HUES64 (cell line): Measurements from ENCODE around the gene DNAL1.

Experiments
- H3K27ac ChIP-seq: 2 replicates; pipeline ENCODE4 v1.7.0; 2013; ENCODE audit warnings: low read depth, low read length, inconsistent platforms
- H3K27me3 ChIP-seq: 2 replicates; pipeline ENCODE4 v1.6.1; 2013; ENCODE audit warnings: mild to moderate bottlenecking, low read length; ENCODE audit not compliant: insufficient read depth
- H3K36me3 ChIP-seq: 2 replicates; pipeline ENCODE4 v1.6.1; 2013; ENCODE audit warnings: mild to moderate bottlenecking, low read length; ENCODE audit not compliant: insufficient read depth
- H3K4me1 ChIP-seq: 2 replicates; pipeline ENCODE4 v1.6.1; 2013; ENCODE audit warnings: mild to moderate bottlenecking, low read length, moderate library complexity; ENCODE audit not compliant: insufficient read depth
- H3K4me3 ChIP-seq: 2 replicates; pipeline ENCODE4 v1.5.1; 2013; ENCODE audit warnings: mild to moderate bottlenecking, low read length, moderate library complexity
- H3K9ac ChIP-seq: 2 replicates; pipeline ENCODE4 v1.6.1; 2013; ENCODE audit warnings: mild to moderate bottlenecking, low read depth, low read length
- H3K9me3 ChIP-seq: 2 replicates; pipeline ENCODE4 v1.6.1; 2013; ENCODE audit warnings: low read depth, low read length; ENCODE audit not compliant: insufficient read depth
- WGBS: fragments of 150-250, 120-280 bp; methylation state at CpG from one replicate; pipeline ENCODE4 v1.1.7; 2013; ENCODE audit warnings: missing lambda C conversion rate; 5-methylcytosine and 5-hydroxymethylcytosine counted together

Gene DNAL1

DNA sequence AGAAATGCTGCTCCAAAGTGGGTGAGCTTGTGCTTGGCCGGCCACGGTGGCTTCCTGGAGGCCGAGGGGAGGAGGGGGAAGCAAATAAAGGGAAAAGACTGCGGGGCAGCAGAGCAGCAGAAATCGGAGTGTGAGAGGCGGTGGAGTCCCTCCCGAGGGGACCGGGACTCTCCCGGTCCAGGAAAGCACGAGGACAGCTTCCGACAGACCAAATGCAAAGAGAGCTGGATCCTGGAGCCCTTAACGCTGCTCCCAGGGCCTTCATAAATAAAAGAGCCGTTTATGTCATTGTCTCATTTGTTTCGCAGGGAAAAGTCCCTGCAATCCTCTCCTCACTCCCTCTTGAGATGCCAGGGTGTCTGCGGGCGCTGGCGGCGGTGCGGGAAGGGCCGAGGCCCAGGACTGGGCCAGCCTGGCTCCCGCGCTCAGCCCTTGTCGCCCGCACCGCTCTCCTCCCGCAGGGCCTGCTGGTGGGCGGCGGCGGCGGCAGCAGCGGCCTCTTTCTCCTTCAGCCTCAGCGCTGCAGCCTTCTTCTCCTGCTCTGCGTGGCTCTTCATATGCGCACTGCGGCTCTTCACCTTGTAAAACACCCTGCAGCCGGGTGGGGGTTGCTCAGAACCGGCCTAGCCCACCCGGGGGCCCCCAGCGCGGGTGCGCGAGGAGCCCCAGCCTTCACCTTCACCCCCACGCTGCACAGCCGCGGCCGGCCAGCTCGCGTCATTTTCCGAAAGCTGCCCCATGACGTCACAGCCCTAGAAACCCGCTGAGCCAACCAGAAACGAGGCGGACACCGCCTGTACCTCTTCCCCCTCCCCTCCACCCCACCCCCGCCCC, 73.8 kb downstream of the DNAL1 start:
- Histone ChIP-seq H3K36me3 (peaks cover 12% of the 10 kb centered on the region), H3K4me3 (peak overlapping the region; percentile 62), H3K9me3 (no peaks in the 10 kb centered on the region), H3K9ac (peak overlapping the region; percentile 81), H3K27ac (peak overlapping the region; percentile 15; the same call in 1 of the 2 replicates), H3K4me1 (peaks cover 40% of the 10 kb centered on the region), H3K27me3 (peaks cover 16% of the 10 kb centered on the region; the same call in 1 of the 2 replicates)
- 14% methylated on average over 51 of the region's 55 CpGs for WGBS

DNA sequence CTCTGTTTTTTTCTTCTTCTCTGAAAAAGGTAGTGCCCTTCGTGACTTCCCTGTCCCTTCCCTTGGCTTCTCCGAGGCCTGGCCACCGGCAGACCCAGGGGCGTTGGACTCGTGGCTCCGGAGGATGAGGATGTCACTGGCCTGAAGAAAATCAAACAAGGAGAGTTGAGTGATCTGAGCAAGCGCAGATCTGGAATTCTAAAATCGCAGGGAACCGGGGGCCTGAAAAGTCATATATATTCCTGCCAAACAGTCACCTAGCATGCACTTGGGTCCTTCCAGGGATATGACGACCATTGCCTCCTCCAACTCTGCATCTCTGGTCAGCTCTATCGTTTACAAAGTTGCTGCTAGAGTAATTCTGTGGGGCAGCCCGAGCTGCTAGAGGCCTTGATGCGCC, 74.6 kb downstream of the DNAL1 start:
- peak overlapping the region; percentile 61; the same call in 1 of the 2 replicates for H3K27ac ChIP-seq
- peaks cover 48% of the 10 kb centered on the region for H3K4me1 ChIP-seq
- WGBS, result 62% methylated on average over 13 of the region's 13 CpGs
- peaks cover 16% of the 10 kb centered on the region; the same call in 1 of the 2 replicates for H3K27me3 ChIP-seq
- H3K4me3 ChIP-seq, result peak overlapping the region; percentile 62; the same call in 1 of the 2 replicates
- peaks cover 12% of the 10 kb centered on the region for H3K36me3 ChIP-seq
- no peaks in the 10 kb centered on the region for H3K9me3 ChIP-seq
- H3K9ac ChIP-seq, result no peak overlapping the region

DNA sequence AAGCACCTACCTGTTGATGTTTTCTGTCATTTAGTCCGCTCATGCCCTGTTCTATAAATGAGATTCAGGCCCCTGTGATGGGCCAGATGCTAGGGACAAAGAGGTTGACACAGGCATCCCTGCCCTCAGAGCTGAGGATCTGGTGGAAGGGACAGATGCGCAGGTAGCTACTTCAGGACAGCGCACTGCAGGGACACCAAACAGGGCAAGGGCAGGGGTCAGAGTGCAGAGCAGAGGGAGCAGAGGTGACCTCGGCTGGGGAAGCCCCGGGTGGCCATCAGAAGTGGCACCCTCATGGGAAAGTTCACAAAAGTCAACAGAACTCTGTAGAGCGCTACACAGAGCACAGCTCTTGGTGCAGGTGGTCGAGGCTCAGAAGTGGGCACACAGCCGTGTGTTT, 75.0 kb downstream of the DNAL1 start:
- Histone ChIP-seq H3K27ac (peak overlapping the region; percentile 61; the same call in 1 of the 2 replicates), H3K36me3 (peaks cover 12% of the 10 kb centered on the region), H3K27me3 (peaks cover 13% of the 10 kb centered on the region; the same call in 1 of the 2 replicates), H3K9me3 (no peaks in the 10 kb centered on the region), H3K9ac (no peak overlapping the region), H3K4me3 (no peak overlapping the region), H3K4me1 (peaks cover 44% of the 10 kb centered on the region)
- WGBS, result 88% methylated on average over 8 of the region's 8 CpGs

DNA sequence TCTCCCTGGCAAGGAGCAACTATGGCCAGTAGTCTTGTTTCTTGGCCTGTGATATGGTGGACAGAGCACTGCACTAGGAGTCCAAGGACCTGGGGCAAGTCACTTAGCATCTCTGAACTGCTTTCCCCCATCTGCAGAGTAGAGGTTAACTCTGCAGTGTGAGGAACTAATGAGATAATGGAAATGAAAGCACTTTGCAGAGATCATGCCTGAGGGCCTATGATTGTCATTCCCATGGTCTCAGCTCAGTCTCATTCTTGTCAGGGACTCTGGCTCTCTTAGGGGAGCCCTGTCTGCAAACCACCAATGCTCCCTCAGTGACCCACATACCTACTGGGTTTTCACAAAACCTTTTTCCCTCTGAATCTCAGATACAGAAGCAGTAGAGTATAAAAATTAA, 75.8 kb downstream of the DNAL1 start:
- Histone ChIP-seq H3K27ac (peak overlapping the region; percentile 9; the same call in 1 of the 2 replicates), H3K36me3 (peaks cover 18% of the 10 kb centered on the region), H3K9me3 (no peaks in the 10 kb centered on the region), H3K9ac (no peak overlapping the region), H3K4me3 (no peak overlapping the region), H3K4me1 (peaks cover 43% of the 10 kb centered on the region), H3K27me3 (peaks cover 7% of the 10 kb centered on the region; the same call in 1 of the 2 replicates)

DNA sequence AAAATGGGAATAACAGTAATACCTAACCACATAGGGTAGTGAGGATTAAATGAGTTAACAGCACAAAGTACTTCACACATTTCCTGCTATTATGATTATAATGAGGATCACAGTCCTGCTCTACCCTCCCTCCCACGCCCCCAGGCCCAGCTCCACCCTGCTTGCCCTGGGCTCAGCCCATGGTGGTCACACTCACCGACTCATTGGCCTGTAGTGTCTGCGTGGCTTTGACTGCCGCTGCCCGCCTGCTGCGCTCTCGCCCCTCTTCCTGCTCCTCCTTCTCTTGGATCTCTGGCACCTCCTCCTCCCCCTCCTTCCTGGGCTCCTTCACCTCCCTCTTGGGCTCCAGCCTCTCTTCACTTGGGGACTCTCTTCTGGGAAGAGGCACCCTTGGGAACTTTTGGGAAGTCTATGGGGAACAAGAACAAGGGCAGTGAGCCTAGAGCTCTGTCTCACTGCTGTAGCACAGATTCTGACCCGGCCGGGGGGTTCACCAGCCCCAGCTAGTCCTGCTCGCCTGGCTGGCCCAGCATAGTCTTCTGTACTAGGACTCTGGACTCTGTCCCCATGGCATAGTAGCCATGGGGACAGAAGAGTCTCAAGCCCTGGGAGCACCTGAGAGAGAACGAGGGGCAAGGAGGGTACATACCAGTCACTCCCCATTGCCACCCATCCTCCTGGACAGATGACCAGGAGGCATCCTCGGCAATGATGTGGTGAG, 76.5 kb downstream of the DNAL1 start:
- peaks cover 24% of the 10 kb centered on the region for H3K36me3 ChIP-seq
- H3K27ac ChIP-seq, result peak overlapping the region; percentile 9; the same call in 1 of the 2 replicates

DNA sequence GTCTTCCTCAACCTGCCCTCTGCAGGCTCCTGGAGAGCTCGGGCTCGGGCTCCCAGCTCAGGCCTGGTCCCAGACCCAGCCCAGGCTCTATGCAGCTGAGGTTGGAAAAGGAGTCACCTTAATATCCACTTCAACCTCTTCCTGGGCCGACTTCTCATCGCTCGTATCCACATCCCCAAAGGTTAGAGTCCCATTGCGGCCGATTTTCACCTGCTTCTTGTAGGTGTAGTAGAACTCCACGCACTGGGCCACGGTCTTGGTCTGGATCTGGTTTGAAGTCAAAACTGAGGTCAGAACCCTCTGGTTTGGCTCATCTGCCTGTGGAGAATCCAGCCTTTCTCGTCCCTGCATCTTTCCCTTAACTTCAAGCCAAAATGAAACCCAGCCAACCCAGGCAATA, 77.8 kb downstream of the DNAL1 start:
- Histone ChIP-seq H3K27me3 (peaks cover 4% of the 10 kb centered on the region; the same call in 1 of the 2 replicates), H3K4me3 (no peak overlapping the region), H3K27ac (no peak overlapping the region), H3K9me3 (no peaks in the 10 kb centered on the region), H3K4me1 (peaks cover 39% of the 10 kb centered on the region), H3K9ac (no peak overlapping the region), H3K36me3 (peaks cover 28% of the 10 kb centered on the region)
- 93% methylated on average over 10 of the region's 10 CpGs for WGBS

More for the DNA sequence above, 76.5 kb downstream of the DNAL1 start:
- H3K4me3 ChIP-seq, result no peak overlapping the region
- H3K4me1 ChIP-seq, result peaks cover 43% of the 10 kb centered on the region
- WGBS, result 42% methylated on average over 12 of the region's 12 CpGs
- H3K9ac ChIP-seq, result no peak overlapping the region
- H3K27me3 ChIP-seq, result peaks cover 4% of the 10 kb centered on the region; the same call in 1 of the 2 replicates
- no peaks in the 10 kb centered on the region for H3K9me3 ChIP-seq

DNA sequence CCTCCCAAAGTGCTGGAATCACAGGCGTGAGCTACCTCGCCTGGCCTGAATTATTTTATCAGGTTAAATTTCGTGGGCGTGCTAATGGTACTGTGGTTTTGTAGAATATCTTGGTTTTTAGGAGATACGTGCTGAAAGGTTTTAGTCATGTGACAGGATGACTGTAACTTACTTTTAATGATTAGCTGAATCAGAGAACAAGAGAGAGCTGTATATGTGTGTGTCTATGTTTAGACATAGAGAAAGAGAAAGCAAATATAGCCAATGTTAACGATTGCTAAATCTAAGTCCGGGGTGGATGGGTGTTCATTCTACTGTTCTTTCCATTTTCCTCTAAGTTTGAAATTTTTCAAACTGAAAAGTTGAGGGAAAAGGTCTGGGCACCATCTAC, 78.6 kb downstream of the DNAL1 start:
- H3K4me1 ChIP-seq, result peaks cover 32% of the 10 kb centered on the region
- no peak overlapping the region for H3K9ac ChIP-seq
- no peak overlapping the region for H3K27ac ChIP-seq
- 94% methylated on average over 7 of the region's 7 CpGs for WGBS
- H3K4me3 ChIP-seq, result no peak overlapping the region
- no peaks in the 10 kb centered on the region for H3K9me3 ChIP-seq
- peaks cover 30% of the 10 kb centered on the region for H3K36me3 ChIP-seq
- no peaks in the 10 kb centered on the region for H3K27me3 ChIP-seq

DNA sequence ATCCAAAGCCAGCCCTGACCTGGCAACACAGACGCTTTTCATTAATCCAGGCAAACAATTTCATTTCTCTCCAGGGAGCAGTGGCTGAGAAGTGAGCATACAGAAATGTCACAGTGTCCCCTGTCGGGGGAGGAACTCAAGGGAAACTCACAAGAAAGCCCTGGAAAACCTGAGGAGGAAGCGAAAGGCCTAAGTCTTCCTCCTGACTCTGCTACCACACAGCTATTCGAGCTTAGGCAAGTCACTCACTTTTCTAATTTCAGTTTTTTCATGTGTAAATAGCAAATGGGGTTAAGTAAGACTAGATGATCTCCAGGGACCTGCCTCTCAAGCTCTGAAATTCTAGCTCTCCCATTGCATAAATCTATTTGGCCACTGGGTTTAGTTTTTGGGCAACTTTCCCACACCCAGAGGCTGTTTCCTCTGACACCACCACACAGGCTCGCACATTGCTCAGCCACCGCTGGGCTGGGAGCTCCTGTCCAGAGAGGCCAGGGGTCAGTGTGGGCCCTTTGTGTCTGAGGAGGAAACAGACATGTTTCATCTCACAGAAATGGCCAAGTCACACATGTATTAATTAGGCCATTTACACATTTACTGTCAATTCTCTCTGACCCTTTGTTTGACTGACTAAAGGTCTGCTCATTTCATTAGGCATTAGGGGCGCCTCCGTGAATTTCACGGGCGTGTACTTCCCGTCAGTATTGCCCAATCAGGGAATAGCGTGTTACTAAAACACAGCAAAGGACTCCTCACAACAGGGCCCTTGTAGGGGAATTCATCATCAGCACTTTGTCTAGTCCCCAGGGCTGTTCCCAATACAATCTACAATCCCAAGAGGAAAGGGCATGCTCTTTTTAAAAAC, 79.2 kb downstream of the DNAL1 start:
- Histone ChIP-seq H3K4me1 (peaks cover 32% of the 10 kb centered on the region), H3K9ac (no peak overlapping the region), H3K27ac (no peak overlapping the region), H3K27me3 (no peaks in the 10 kb centered on the region), H3K36me3 (peaks cover 30% of the 10 kb centered on the region), H3K9me3 (no peaks in the 10 kb centered on the region), H3K4me3 (no peak overlapping the region)
- WGBS, result 77% methylated on average over 12 of the region's 12 CpGs

DNA sequence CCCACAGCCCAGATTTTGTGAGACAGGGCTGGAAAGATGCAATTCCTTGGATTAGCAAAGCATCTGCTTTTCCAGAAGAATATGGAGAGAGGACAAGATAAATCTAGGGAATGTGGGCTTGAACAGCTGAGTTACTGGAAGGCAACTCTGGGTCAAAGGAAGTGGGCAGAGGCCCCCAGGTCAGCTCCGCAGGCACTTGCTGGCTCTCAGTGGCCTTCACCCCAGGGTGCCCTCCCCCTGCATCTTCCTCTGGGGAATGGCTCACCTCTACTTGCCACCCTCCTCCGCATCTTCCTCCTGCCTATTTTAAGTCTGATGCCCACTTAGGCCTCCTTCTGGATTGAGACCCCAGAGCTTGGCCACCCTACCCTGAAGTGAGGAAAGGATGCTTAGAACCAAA, 79.9 kb downstream of the DNAL1 start:
- Histone ChIP-seq H3K36me3 (peaks cover 32% of the 10 kb centered on the region), H3K9me3 (no peaks in the 10 kb centered on the region), H3K27me3 (no peaks in the 10 kb centered on the region), H3K27ac (no peak overlapping the region), H3K4me3 (no peak overlapping the region), H3K4me1 (peaks cover 26% of the 10 kb centered on the region), H3K9ac (no peak overlapping the region)
- WGBS, result 85% methylated on average over 2 of the region's 2 CpGs

DNA sequence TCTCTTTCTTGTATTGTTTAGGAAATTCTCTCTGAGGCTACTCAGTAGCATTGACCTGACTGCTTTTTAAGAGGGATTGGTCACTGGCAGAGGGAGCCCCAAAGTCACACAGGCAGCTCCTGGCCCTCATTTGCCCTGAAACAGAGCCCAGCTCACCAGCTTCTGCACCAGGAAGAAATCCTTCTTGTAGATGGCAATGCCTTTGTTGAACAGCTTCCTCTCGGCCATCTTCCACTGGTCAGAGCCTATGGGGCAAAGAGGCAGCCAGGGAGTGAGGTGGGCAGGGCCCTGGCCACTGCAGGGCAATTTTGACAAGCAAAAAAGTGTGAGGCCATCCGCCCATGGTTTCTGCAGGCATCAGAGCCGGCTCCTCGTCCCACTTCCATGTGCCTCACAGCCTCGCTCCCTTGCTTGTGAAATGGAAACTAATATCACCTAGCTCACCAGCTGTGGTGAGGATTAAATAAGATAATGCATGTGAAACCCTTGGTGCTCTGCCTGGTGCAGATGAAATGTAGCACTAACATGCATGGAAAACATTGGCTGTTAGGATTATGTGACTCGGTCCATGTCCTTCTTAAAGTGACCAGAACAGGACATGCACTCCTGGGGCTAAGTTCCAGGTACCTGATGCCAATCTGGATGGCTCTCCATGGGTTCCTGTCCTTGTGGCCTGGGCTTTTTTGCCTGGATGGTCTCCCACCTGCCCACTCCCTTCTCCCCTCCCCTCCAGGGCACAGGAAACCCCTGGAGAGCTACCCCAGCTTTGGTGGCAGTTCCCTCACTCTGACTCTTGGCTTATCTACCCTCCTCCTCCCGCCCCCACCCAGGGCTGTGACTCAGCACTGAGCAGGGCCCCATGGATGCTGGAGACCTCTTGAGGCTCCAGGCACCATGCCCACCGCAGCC, 80.6 kb downstream of the DNAL1 start:
- Histone ChIP-seq H3K36me3 (peaks cover 36% of the 10 kb centered on the region), H3K9me3 (no peaks in the 10 kb centered on the region), H3K27ac (no peak overlapping the region), H3K4me1 (peaks cover 23% of the 10 kb centered on the region), H3K27me3 (no peaks in the 10 kb centered on the region), H3K4me3 (no peak overlapping the region), H3K9ac (no peak overlapping the region)
- 84% methylated on average over 8 of the region's 8 CpGs for WGBS
